Right renal cortex interstitium (tissue), 3 donors: ENCODE results near the gene PSMC5. TPM values are rescaled to one million over a fixed set of nuclear protein-coding genes. Genes with fewer than 3 reads are reported as not detected.

Experiments used
- DNase-seq, 3 donors: peaks; one replicate each; pipeline ENCODE4 v3.0.0-alpha.2; 2013; ENCODE audit warnings: low read depth in 3 of 3, low spot score in 2 of 3
- polyA plus RNA-seq, 3 donors: library from polyadenylated mRNA; unstranded; fragments of 120-200 nt; gene quantifications; one replicate each; pipeline ENCODE4 v1.2.1, GENCODE V29; 2013; ENCODE audit not compliant: insufficient read length in 3 of 3

Gene PSMC5
- polyA plus RNA-seq, 3 donors: 191 to 203 (median 198) TPM

DNA sequence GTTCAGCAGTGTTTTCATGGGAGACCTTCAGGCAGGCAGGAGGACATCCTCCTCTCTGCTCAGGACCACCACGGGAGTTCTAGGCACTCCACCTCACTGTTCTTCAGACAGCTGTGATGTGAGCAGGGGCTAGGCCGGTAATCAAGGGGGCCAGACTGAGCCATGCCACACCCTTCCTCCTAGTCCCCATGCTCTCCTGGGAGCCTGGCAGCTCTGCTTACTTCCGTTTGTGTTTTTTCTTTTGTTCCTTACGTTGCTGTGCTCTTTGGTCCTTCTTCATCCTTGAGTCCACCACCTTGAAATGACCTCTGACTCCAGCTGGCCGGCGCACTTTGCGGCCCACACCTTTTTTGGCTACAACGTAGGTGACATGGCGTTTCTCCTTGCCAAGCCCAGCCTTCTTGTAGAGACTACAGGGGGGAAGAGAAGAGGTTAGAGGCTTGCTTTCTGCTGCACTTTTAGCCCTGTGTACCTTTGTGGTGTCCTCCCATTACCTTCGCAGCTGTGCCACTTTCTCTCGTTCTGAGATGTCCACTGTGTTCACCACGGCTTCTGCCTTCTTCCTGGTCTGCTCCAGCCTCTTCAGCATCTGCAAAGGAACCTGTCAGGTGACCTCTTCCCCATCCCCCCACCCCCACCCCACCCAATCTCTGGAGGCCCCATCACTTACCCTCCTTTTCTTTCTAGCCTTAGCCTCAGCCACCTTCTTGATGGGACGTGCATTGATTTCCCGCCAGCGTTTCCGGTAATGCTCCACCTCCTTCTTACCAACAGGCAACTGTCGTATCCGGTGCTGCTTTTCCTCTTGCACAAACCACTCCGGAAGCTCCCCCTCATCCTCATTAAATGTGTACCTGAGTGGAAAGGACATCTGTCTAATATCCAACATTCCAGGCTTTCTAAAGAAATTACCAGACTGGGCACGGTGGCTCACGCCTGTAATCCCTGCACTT lies 7.4 kb upstream of the PSMC5 start:
- DNase-seq: no peak

DNA sequence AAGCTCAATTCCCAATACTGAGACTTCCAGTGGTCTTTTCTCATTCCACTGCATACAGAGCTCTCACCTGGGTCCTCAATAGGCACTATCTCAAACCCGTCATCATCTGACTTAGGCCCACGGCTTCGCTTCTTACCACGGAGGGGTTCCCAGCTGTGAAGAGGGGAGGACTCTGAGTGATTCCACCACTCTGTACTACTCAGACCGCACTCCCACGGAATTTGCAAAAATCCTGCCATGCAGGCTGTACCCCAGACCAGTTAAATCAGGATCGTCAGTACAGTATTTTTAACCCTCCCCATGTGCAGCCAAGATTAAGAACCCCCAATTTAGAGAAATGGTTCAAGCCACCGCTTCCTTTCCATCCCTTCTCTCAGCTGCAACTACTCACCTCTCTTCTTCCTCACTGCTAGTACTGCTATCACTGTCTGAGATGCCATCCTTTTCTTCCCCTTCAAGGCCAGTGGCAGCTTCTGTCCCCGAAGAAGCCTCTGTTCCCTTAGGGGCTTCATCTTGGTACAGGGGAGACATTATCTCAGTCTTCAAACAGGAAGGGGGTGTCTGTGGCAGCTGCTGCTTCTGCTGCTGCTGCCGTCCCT lies 6.2 kb upstream of the PSMC5 start:
- no peak for DNase-seq

DNA sequence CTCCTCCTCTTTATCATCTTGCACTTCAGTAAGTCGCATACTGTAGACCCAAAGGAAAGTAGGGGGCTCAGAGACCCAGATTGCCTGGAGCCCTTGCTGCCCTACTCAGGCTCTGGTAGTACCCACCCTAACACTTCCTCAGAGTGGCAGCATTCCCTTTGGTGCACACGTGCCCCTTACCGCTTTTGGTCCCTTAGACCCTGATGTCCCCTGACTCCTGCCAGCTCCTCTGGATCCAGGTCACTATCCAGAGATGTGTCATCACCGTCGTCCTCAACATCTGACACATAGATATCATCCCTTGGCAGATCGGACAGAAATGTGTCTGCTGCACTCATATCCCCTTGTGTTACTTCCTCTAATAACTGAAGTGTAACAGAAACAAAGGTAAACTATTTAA lies 5.4 kb upstream of the PSMC5 start:
- DNase-seq: no peak

DNA sequence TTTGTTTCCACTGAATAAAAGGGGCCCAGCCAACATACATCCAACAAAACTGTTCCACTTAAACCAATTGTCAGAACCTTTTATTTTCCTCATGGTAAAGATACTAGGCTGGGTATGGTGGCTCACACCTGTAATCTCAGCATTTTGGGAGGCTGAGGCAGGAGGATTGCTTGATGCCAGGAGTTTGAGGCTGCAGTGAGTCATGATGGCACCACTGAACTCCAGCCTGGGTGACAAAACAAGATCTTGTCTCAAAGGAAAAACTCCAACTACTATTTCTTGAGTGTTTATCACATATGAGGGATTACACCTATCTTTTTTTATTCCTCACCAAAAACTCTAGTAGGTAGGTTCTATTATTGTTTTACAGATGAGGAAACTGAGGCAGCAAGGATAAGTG lies 4.7 kb upstream of the PSMC5 start:
- DNase-seq: no peak

GRCh38 chr17:63823659-63824331 lies 3.4 kb upstream of the PSMC5 start:
- DNase-seq: no peak

DNA sequence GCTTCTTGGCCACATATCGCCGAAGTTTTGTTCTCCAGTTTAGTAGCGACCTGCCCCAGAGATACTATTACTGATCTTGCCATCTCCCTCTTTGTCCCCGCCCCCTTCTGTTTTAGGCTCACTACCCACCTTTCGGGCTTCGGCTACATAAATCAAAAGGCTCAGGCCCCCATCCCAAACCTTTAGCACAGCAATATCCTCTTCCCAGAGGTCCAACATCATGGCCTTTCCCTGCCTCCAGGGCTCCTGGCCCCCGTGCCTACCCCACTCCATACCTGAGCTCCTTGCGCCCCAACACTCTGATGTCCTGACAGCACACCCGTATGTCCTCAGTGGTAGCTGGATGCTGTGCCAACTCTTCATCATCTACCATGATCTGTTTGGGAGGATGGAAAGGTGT lies 2.9 kb upstream of the PSMC5 start:
- DNase-seq: no peak

DNA sequence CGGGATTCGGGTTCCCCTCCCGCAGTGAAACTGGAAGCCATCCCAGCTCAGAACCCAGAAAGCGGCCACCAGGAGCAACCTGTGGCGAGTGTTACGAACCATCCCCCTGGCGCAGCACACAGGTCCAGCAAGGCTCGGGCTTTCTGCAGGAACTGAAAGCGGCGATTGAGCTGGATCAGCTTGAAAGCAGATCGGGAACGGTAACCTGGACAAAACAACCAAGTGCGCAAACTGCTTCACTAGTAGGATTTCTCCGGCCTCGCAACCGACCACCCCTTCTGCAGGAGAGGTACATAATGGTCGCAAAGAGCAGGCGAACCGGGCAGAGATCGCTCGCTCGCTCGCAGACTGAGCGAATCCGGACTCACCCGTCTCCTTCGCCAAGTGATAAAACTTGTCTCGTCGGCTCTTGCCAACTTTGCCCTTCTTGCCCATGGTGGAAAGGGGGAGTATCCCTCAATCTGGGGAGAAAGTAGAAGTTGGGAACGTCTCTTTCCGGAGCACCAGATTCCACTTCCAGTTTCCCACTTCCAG lies 696 bp upstream of the PSMC5 start:
- no peak for DNase-seq

- no peak for DNase-seq
These were observed 580 bp downstream of the PSMC5 start for GRCh38 chr17:63827801-63828221.

DNA sequence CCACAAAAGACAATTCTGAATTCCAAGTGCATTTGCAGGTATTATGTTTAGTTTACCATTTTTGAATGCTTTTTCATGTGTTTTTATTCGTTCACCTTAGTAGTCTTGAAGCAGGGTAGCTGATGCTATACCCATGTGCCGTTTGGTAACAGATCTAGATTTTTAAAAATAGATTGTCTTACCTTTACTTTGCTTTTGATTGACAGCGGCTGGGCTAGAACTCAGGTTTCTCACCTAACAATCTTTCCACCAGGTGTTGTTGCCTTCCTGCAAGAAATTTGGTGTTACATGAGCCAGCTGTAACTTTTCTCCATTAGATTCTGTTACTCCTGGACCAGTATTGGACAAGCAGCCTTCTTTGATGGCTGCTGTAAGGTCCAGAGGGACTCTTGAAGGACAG lies 1.7 kb downstream of the PSMC5 start:
- DNase-seq: no peak

DNA sequence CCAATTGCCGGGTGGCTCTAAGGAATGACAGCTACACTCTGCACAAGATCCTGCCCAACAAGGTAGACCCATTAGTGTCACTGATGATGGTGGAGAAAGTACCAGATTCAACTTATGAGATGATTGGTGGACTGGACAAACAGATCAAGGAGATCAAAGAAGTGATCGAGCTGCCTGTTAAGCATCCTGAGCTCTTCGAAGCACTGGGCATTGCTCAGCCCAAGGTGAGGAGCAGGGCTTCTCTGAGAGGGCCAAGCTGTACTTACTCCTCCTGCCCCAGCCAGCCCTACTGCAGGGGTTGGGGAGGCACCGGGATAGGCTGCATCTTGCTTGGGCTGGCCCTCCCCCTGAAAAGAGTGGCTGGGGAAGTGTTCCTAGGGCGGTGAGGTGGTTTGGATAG lies 3.0 kb downstream of the PSMC5 start:
- DNase-seq: no peak

DNA sequence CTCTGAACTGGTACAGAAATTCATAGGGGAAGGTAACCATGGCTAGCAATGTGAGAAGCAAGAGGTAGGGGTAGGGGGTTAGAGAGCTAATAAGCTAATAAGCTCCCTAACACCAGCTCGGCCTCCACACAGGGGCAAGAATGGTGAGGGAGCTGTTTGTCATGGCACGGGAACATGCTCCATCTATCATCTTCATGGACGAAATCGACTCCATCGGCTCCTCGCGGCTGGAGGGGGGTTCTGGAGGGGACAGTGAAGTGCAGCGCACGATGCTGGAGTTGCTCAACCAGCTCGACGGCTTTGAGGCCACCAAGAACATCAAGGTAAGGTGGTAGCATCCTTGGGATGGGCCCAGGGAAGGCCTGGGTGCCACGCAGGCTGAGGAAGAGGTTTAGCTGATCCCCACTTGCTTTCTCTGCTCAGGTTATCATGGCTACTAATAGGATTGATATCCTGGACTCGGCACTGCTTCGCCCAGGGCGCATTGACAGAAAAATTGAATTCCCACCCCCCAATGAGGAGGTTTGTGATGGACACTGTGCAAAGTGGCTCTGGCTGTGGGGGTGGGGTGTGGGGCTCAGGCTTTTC lies 3.8 kb downstream of the PSMC5 start:
- no peak for DNase-seq

DNA sequence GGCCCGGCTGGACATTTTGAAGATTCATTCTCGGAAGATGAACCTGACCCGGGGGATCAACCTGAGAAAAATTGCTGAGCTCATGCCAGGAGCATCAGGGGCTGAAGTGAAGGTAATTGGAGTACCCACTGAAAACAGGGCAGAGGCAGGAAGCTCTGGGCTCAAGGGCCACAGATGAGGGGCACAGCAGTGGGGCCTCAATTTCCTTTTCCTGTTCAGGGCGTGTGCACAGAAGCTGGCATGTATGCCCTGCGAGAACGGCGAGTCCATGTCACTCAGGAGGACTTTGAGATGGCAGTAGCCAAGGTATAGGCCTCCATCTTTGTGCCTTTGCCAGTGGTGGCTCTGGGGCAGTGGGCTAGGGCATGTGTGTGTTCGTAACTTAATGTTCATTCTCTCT lies 4.3 kb downstream of the PSMC5 start:
- no peak for DNase-seq

- DNase-seq: no peak
These were observed 4.8 kb downstream of the PSMC5 start for GRCh38 chr17:63832014-63832413.

DNA sequence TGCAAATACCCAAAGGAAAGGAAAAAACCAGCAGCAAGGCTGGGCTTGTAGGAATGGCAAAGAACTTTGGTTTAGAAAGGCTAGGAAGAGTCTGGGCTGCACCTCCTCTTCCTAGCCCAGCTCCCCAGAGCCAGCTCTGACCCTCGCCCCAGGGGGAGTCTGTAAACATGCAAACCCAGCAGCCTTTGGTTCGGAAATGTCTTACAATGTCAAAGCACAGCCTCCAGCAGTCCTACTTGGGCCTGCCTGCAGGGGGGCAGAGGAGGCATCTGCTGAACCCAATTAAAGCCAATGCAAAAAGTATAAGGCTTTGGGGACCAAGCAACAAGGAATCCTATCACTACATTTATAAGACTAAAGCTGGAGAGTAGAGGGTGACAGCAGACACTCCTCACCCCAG lies 5.2 kb downstream of the PSMC5 start:
- no peak for DNase-seq

DNA sequence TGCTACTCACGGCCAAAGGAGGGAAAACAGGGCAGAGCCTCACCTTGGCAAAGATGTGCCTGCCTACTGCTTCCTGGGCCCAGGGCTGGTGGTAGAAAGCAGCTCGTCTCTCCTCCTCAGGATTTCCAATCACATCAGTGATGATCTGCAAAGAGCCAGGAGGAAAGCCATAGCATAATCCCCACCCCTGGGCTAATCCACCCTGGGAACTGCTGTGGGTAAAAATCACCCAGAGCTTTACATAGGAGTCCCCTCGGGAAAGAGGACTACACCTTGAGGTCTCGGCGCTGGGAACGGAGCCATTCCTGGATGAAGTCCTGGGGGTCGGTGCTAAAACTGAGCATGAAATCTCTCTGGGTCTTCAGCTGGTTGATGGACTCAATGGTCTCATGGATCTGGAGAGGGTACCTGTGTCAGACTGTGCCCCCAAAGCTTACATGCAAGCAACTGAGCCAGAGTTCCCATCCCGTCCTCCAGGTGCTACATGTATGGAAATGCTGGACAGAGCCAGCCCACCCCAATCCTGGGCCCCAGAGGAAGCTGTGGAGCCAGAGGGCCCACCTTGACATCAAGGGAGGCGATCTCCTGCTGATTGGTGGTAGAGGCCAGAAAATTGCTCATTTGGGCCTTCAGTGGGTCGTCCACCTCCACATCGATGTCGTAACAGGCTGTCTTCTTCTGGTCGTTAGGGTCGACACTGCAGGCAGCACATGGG lies 6.0 kb downstream of the PSMC5 start:
- DNase-seq: no peak

GRCh38 chr17:63833741-63834373 lies 6.6 kb downstream of the PSMC5 start:
- no peak for DNase-seq

DNA sequence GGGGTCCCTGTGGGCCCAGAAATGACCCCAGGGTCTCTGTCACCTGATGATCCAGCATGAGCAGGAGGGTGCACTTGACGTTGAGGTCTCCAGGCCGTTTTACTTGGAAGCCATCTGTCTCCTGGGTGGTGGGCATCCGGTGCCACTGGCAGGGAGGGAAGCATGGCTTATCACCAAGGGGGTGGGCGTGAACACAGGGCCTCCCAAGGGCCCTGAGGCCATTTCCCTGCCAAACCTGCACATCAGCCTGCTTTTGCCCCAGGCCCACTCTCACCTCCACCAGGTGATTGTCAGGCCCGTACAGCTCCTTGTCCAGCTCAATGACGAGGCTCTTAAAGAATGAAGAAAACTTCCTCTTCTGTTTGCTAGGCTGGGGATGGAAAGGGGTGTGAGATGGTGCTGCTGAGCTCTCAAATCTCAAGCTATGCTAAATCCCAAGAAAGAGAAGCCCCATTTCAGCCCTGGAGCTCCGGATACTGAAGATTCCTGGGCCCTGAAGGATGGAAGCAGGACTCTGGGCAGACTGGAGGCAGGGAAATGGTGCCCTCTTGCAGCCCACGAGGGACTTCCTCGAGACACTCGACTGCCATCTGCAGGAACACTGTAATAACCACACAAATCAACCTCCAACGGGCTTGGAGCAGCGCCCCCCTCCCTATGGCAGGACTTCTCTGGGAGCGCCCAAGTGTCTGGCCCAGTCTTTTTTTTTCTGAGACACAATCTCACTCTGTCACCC lies 7.4 kb downstream of the PSMC5 start:
- DNase-seq: no peak

GRCh38 chr17:63835167-63835720 lies 8.0 kb downstream of the PSMC5 start:
- DNase-seq: no peak

- DNase-seq: no peak
These were observed 9.6 kb downstream of the PSMC5 start for GRCh38 chr17:63836811-63837210.
